ENCODE data around the gene HTATIP2. TPM values are rescaled to one million over a fixed set of nuclear protein-coding genes. Genes with fewer than 3 reads are reported as not detected.

Gene HTATIP2
- total and polyA plus RNA-seq, 2 of the 4 experiments (the other 2 are of a cell fraction): 7.2 to 11.6 TPM

- TF ChIP-seq BHLHE40 (IDR thresholded peaks at IDR 0.05; ENCODE audit: low read depth, low read length) (no peak), POLR2A (IDR thresholded peaks at IDR 0.05; ENCODE audit: low read depth, low read length) (no peak), SMC3 (IDR thresholded peaks at IDR 0.05; ENCODE audit: low read depth, low read length) (no peak), RFX5 (IDR thresholded peaks at IDR 0.05; ENCODE audit: low read depth, low read length) (no peak), CHD1 (IDR thresholded peaks at IDR 0.05; ENCODE audit: low read depth, low read length) (no peak), RCOR1 (IDR thresholded peaks at IDR 0.05; ENCODE audit: insufficient replicate concordance, low read length) (no peak), MAZ (IDR thresholded peaks at IDR 0.05; ENCODE audit: borderline replicate concordance, low read depth, low read length) (no peak), RAD21 (IDR thresholded peaks at IDR 0.05; ENCODE audit: low read length) (no peak), MAFK (IDR thresholded peaks at IDR 0.05; ENCODE audit: low read depth, low read length) (no peak), MXI1 (IDR thresholded peaks at IDR 0.05; ENCODE audit: borderline replicate concordance, low read depth, low read length) (no peak), FOS (IDR thresholded peaks at IDR 0.05; ENCODE audit: low read depth, low read length) (no peak), CEBPB (IDR thresholded peaks at IDR 0.05; ENCODE audit: low read depth, low read length) (no peak), NFE2L2 (IDR thresholded peaks at IDR 0.05; ENCODE audit: low read depth, low read length) (no peak)
- TF ChIP-seq, protein P1, sequence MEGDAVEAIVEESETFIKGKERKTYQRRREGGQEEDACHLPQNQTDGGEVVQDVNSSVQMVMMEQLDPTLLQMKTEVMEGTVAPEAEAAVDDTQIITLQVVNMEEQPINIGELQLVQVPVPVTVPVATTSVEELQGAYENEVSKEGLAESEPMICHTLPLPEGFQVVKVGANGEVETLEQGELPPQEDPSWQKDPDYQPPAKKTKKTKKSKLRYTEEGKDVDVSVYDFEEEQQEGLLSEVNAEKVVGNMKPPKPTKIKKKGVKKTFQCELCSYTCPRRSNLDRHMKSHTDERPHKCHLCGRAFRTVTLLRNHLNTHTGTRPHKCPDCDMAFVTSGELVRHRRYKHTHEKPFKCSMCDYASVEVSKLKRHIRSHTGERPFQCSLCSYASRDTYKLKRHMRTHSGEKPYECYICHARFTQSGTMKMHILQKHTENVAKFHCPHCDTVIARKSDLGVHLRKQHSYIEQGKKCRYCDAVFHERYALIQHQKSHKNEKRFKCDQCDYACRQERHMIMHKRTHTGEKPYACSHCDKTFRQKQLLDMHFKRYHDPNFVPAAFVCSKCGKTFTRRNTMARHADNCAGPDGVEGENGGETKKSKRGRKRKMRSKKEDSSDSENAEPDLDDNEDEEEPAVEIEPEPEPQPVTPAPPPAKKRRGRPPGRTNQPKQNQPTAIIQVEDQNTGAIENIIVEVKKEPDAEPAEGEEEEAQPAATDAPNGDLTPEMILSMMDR (conservative IDR thresholded peaks at IDR 0.05; ENCODE audit: low read depth, low read length): no peak
- TF ChIP-seq, protein P2, sequence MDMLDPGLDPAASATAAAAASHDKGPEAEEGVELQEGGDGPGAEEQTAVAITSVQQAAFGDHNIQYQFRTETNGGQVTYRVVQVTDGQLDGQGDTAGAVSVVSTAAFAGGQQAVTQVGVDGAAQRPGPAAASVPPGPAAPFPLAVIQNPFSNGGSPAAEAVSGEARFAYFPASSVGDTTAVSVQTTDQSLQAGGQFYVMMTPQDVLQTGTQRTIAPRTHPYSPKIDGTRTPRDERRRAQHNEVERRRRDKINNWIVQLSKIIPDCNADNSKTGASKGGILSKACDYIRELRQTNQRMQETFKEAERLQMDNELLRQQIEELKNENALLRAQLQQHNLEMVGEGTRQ (IDR thresholded peaks at IDR 0.05; ENCODE audit: low read depth, low read length): no peak
- TF ChIP-seq, protein P3, sequence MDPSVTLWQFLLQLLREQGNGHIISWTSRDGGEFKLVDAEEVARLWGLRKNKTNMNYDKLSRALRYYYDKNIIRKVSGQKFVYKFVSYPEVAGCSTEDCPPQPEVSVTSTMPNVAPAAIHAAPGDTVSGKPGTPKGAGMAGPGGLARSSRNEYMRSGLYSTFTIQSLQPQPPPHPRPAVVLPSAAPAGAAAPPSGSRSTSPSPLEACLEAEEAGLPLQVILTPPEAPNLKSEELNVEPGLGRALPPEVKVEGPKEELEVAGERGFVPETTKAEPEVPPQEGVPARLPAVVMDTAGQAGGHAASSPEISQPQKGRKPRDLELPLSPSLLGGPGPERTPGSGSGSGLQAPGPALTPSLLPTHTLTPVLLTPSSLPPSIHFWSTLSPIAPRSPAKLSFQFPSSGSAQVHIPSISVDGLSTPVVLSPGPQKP (IDR thresholded peaks at IDR 0.05; ENCODE audit: borderline replicate concordance, low read depth, low read length): no peak
- Histone ChIP-seq H3K36me3 (ENCODE audit: control insufficient read depth, insufficient read depth, low read length) (no peaks in the 10 kb centered on the region), H2AK5ac (ENCODE audit: low read depth, low read length) (no peak overlapping the region), H3K4ac (ENCODE audit: low read depth, low read length) (no peak overlapping the region), H2BK20ac (ENCODE audit: low read depth, low read length) (no peak overlapping the region), H3K56ac (ENCODE audit: extremely low read depth, insufficient read depth, low read length) (no peak overlapping the region), H2BK15ac (ENCODE audit: low read depth, low read length) (no peak overlapping the region), H4K91ac (ENCODE audit: insufficient read depth, low read depth, low read length) (no peak overlapping the region), H3K18ac (ENCODE audit: low read depth, low read length) (no peak overlapping the region), H3K14ac (replicated peaks; ENCODE audit: low read depth, low read length) (no peak overlapping the region), H3K23ac (ENCODE audit: low read depth, low read length) (no peak overlapping the region), H3K4me3 (ENCODE audit: insufficient read depth, low read depth, low read length) (no peak overlapping the region), H2AFZ (replicated peaks; ENCODE audit: low read length, poor library complexity) (no peak overlapping the region), H3K9me1 (ENCODE audit: insufficient read depth, low read length) (no peaks in the 10 kb centered on the region), H3K9ac (ENCODE audit: low read depth, low read length) (no peak overlapping the region), H4K8ac (ENCODE audit: low read depth in 2 of 2, low read length in 2 of 2) (no peak overlapping the region), H2AK9ac (replicated peaks; ENCODE audit: low read depth, low read length, poor library complexity) (no peak overlapping the region), H4K5ac (ENCODE audit: low read depth, low read length) (no peak overlapping the region), H3K9me3 (ENCODE audit: control insufficient read depth, insufficient read depth, low read length) (no peaks in the 10 kb centered on the region), H4K20me1 (ENCODE audit: insufficient read depth, low read length) (no peaks in the 10 kb centered on the region), H3K27me3 (ENCODE audit: control insufficient read depth, insufficient read depth, low read length) (peaks cover 15% of the 10 kb centered on the region), H3K27ac (ENCODE audit: insufficient read depth, low read length) (no peak overlapping the region), H2BK120ac (ENCODE audit: low read depth, low read length) (no peak overlapping the region), H2BK5ac (ENCODE audit: low read depth, low read length, poor library complexity, severe bottlenecking) (no peak overlapping the region), H3K4me2 (ENCODE audit: low read depth, low read length) (no peak overlapping the region), H3K4me1 (ENCODE audit: control insufficient read depth, insufficient read depth, low read length) (no peaks in the 10 kb centered on the region), H3K79me1 (ENCODE audit: low read depth in 1 of 2, low read length in 2 of 2) (no peaks in the 10 kb centered on the region)
- dilution Hi-C loops (cut with HindIII; ENCODE audit: low sequenced_read_pairs, unreplicated experiment): no loop called here
- BruUV-seq (replicated peaks): no TSS peak
- POLR2A ChIA-PET (ENCODE audit: unreplicated experiment): no interaction called here
- WGBS, 2 experiments (ENCODE audit: extremely low coverage in 2 of 2, insufficient read length in 1 of 2): no CpG with 5 or more reads among the region's 2 CpGs
- ATAC-seq (ENCODE audit: low read depth) (no peak), DNase-seq (no peak)
- in situ Hi-C loops (cut with MboI; ENCODE audit: low sequenced_read_pairs): loop anchor here (5.0 to 25.0 kb wide), 2 partner anchors 225 to 415 kb away; no protein-coding TSS in a partner anchor
- intact Hi-C loops (cut with micrococcal nuclease): loop anchor here (5.0 kb wide), 1 partner anchor 415 kb away; no protein-coding TSS in a partner anchor
- CTCF ChIA-PET: interaction anchor here (0.6 to 4.7 kb wide), 5 partner anchors 9 to 398 kb away, joined by 3 to 21 read pairs (median 5); no protein-coding TSS in a partner anchor
Measured at GRCh38 chr11:20351751-20352262, 11.7 kb upstream of the HTATIP2 start.

Data from IMR-90 (cell line).